Ishikawa (cell line): ENCODE data around the gene CUEDC1.
A peak's percentile ranks its signal among the peaks of the same experiment; 100 is the strongest.

Source experiments
- CEBPB ChIP-seq: IDR thresholded peaks from 2 replicates; pipeline ENCODE4 v1.6.1; 2012
- CREB1 ChIP-seq: IDR thresholded peaks from 2 replicates; pipeline ENCODE4 v1.6.1; 2012; ENCODE audit warnings: low read depth
- EGR1 ChIP-seq: IDR thresholded peaks from 2 replicates; pipeline ENCODE4 v1.6.1; 2012
- EP300 ChIP-seq: IDR thresholded peaks from 2 replicates; pipeline ENCODE4 v1.6.1; 2012; ENCODE audit warnings: borderline replicate concordance
- FOXM1 ChIP-seq: IDR thresholded peaks from 2 replicates; pipeline ENCODE4 v1.6.1; 2012; ENCODE audit warnings: low read depth, borderline replicate concordance
- MAX ChIP-seq: IDR thresholded peaks from 2 replicates; pipeline ENCODE4 v1.6.1; 2012
- NFIC ChIP-seq: IDR thresholded peaks from 2 replicates; pipeline ENCODE4 v1.6.1; 2012
- RAD21 ChIP-seq: IDR thresholded peaks from 2 replicates; pipeline ENCODE4 v1.6.1; 2012; ENCODE audit warnings: low read depth
- REST ChIP-seq: IDR thresholded peaks from 2 replicates; pipeline ENCODE4 v1.6.1; 2012; ENCODE audit warnings: low read depth, mild to moderate bottlenecking
- TAF1 ChIP-seq: IDR thresholded peaks from 2 replicates; pipeline ENCODE4 v1.6.1; 2012; ENCODE audit warnings: low read depth, mild to moderate bottlenecking
- TCF12 ChIP-seq: IDR thresholded peaks from 2 replicates; pipeline ENCODE4 v1.6.1; 2012; ENCODE audit warnings: low read depth
- TEAD4 ChIP-seq: IDR thresholded peaks from 2 replicates; pipeline ENCODE4 v1.6.1; 2012
- USF1 ChIP-seq: IDR thresholded peaks from 2 replicates; pipeline ENCODE4 v1.6.1; 2012
- YY1 ChIP-seq: IDR thresholded peaks from 2 replicates; pipeline ENCODE4 v1.6.1; 2012; ENCODE audit warnings: low read depth
- ZBTB7A ChIP-seq: IDR thresholded peaks from 2 replicates; pipeline ENCODE4 v1.6.1; 2012; ENCODE audit warnings: low read depth

Gene CUEDC1

GRCh38 chr17:57966875-57967274 is 11.7 kb upstream of the CUEDC1 start:
- TF ChIP-seq USF1 (no peak), RAD21 (peak; percentile 21; the same call in 1 of the 2 replicates), FOXM1 (no peak)

- TF ChIP-seq EP300 (no peak), CREB1 (no peak), EGR1 (no peak), TCF12 (no peak), YY1 (no peak), ZBTB7A (no peak), MAX (no peak)
Observed at GRCh38 chr17:57966246-57966645, 11.0 kb upstream of the CUEDC1 start.

- no peak for TF ChIP-seq EP300
- TF ChIP-seq TAF1 = no peak
- TF ChIP-seq FOXM1 = no peak
- no peak for TF ChIP-seq TEAD4
Observed at GRCh38 chr17:57965521-57966160, 10.4 kb upstream of the CUEDC1 start.

- TF ChIP-seq REST (no peak), ZBTB7A (no peak), MAX (no peak)
Observed at GRCh38 chr17:57963149-57963511, 7.9 kb upstream of the CUEDC1 start.

GRCh38 chr17:57962279-57963148 is 7.3 kb upstream of the CUEDC1 start:
- TF ChIP-seq USF1 (no peak), CREB1 (no peak), NFIC (peak; percentile 84)

GRCh38 chr17:57959929-57960328 is 4.7 kb upstream of the CUEDC1 start:
- TF ChIP-seq EGR1 (no peak), EP300 (no peak), TEAD4 (no peak), TAF1 (no peak), CREB1 (no peak), NFIC (no peak), FOXM1 (no peak), RAD21 (no peak), YY1 (no peak)

GRCh38 chr17:57957886-57958285 is 2.7 kb upstream of the CUEDC1 start:
- TF ChIP-seq ZBTB7A = no peak

GRCh38 chr17:57957120-57957850 is 2.1 kb upstream of the CUEDC1 start:
- TF ChIP-seq CEBPB (no peak), ZBTB7A (no peak), NFIC (no peak), TEAD4 (no peak), CREB1 (no peak), USF1 (no peak), RAD21 (no peak), REST (no peak), YY1 (no peak), TAF1 (no peak)
